ENCODE data around the gene S100A7A. TPM values are rescaled to one million over a fixed set of nuclear protein-coding genes. Genes with fewer than 3 reads are reported as not detected.
"Not testable (repeated sequence)": the region's sequence is repeated elsewhere in the genome, so short reads cannot be mapped to it uniquely, and the experiment has no call there.

Gene S100A7A
- total RNA-seq, 1 experiment from 2014 or later: not detected

GRCh38 chr1:153456396-153456795 is 40.1 kb downstream of the S100A7A start:
- DNase-seq (ENCODE audit: low read depth): no peak

- no peak for DNase-seq (ENCODE audit: low read depth)
Observed at GRCh38 chr1:153459655-153460054, 43.3 kb downstream of the S100A7A start.

- DNase-seq (ENCODE audit: low read depth): no peak
Observed at GRCh38 chr1:153460551-153460950, 44.2 kb downstream of the S100A7A start, which contains the start of gene S100A7. TSS of gene S100A7 (minus strand) at chr1:153460651. CDS start at chr1:153459013, 1,638 bp downstream.

- DNase-seq (ENCODE audit: low read depth): not testable (repeated sequence)
Observed at GRCh38 chr1:153462741-153463140, 46.4 kb downstream of the S100A7A start.

- DNase-seq (ENCODE audit: low read depth): peak; percentile 64
Observed at GRCh38 chr1:153465811-153466636, 49.7 kb downstream of the S100A7A start.

- DNase-seq (ENCODE audit: low read depth): peak; percentile 12
Observed at GRCh38 chr1:153466908-153467307, 50.6 kb downstream of the S100A7A start.

GRCh38 chr1:153470707-153471106 is 54.4 kb downstream of the S100A7A start:
- DNase-seq (ENCODE audit: low read depth): peak; percentile 85

Small RNAs within 50 kb of the gene (small RNA-seq; reads per million reads assigned to genes)
- gene S100A15A: not detected

Other genes starting within 250 kb of the S100A7A start
- not detected in 2 replicates for gene LELP1, start 213.1 kb upstream of the S100A7A start, total RNA-seq (2014; rRNA removed; shearing (Covaris generic))
- gene PRR9, start 198.9 kb upstream of the S100A7A start, total RNA-seq (2014; rRNA removed; shearing (Covaris generic)): 1.3 and 2.0 TPM in 2 replicates
- not detected in 2 replicates for gene LORICRIN, start 156.8 kb upstream of the S100A7A start, total RNA-seq (2014; rRNA removed; shearing (Covaris generic))
- gene PGLYRP3, start 103.6 kb upstream of the S100A7A start, total RNA-seq (2014; rRNA removed; shearing (Covaris generic)): not detected in 2 replicates
- not detected in 2 replicates for gene PGLYRP4, start 67.7 kb upstream of the S100A7A start, total RNA-seq (2014; rRNA removed; shearing (Covaris generic))
- gene S100A9, start 58.7 kb upstream of the S100A7A start, total RNA-seq (2014; rRNA removed; shearing (Covaris generic)): not detected in 2 replicates
- not detected in 2 replicates for gene S100A12, start 40.9 kb upstream of the S100A7A start, total RNA-seq (2014; rRNA removed; shearing (Covaris generic))
- not detected in 2 replicates for gene S100A8, start 25.4 kb upstream of the S100A7A start, total RNA-seq (2014; rRNA removed; shearing (Covaris generic))
- not detected in 2 replicates for gene S100A7, start 44.1 kb downstream of the S100A7A start, total RNA-seq (2014; rRNA removed; shearing (Covaris generic))
- 1,050 and 1,792 TPM in 2 replicates for gene S100A6, start 119.5 kb downstream of the S100A7A start, total RNA-seq (2014; rRNA removed; shearing (Covaris generic))
- gene S100A5, start 124.4 kb downstream of the S100A7A start, total RNA-seq (2014; rRNA removed; shearing (Covaris generic)): 0.53 and 2.4 TPM in 2 replicates
- gene S100A4, start 129.3 kb downstream of the S100A7A start, total RNA-seq (2014; rRNA removed; shearing (Covaris generic)): 25.4 and 29.0 TPM in 2 replicates
- gene S100A3, start 132.7 kb downstream of the S100A7A start, total RNA-seq (2014; rRNA removed; shearing (Covaris generic)): 9.6 and 14.4 TPM in 2 replicates
- 79.0 and 143 TPM in 2 replicates for gene S100A2, start 149.3 kb downstream of the S100A7A start, total RNA-seq (2014; rRNA removed; shearing (Covaris generic))
- gene S100A16, start 196.6 kb downstream of the S100A7A start, total RNA-seq (2014; rRNA removed; shearing (Covaris generic)): 862 and 1,038 TPM in 2 replicates
- 0.88 TPM in 1 of 2 replicates, not detected in the other for gene S100A14, start 199.8 kb downstream of the S100A7A start, total RNA-seq (2014; rRNA removed; shearing (Covaris generic))
- 71.0 and 106 TPM in 2 replicates for gene S100A13, start 211.0 kb downstream of the S100A7A start, total RNA-seq (2014; rRNA removed; shearing (Covaris generic))
- gene S100A1, start 211.9 kb downstream of the S100A7A start, total RNA-seq (2014; rRNA removed; shearing (Covaris generic)): 0.17 TPM in 1 of 2 replicates, not detected in the other
- gene CHTOP, start 217.5 kb downstream of the S100A7A start, total RNA-seq (2014; rRNA removed; shearing (Covaris generic)): 46.3 and 55.8 TPM in 2 replicates
- gene SNAPIN, start 242.2 kb downstream of the S100A7A start, total RNA-seq (2014; rRNA removed; shearing (Covaris generic)): 64.0 and 74.4 TPM in 2 replicates